Heart right ventricle (tissue), 16 donors: ENCODE measurements around the gene VCAN. TPM values are rescaled to one million over a fixed set of nuclear protein-coding genes. Genes with fewer than 3 reads are reported as not detected.
"Not testable (repeated sequence)": the region's sequence is repeated elsewhere in the genome, so short reads cannot be mapped to it uniquely, and the experiment has no call there.

Source experiments
- ATAC-seq, 8 donors: fragments of 200-7000 bp; cut with Tn5 transposase; one replicate each; pipeline ENCODE4 v1.9.1; 2020; ENCODE audit warnings: mild to moderate bottlenecking in 8 of 8, moderate library complexity in 8 of 8, moderate number of reproducible peaks in 1 of 8
- DNase-seq, 2 donors: peaks; one replicate each; pipeline ENCODE4 v3.0.0-alpha.2; 2020
- H3K27ac ChIP-seq, 10 donors: fragments of 200-600 bp; sonication (generic) in 2 of 10; one replicate each; pipeline versions ENCODE4 v1.5.0 to v1.8.0; 2020 to 2022; ENCODE audit warnings: mild to moderate bottlenecking in 3 of 10
- H3K27me3 ChIP-seq, 7 donors: fragments of 200-600 bp; one replicate each; pipeline ENCODE4 v1.8.0; 2021 to 2022; ENCODE audit warnings: mild to moderate bottlenecking in 2 of 7
- H3K36me3 ChIP-seq, 9 donors: fragments of 200-600 bp; sonication (generic) in 1 of 9; one replicate each; pipeline versions ENCODE4 v1.5.0 to v1.8.0; 2020 to 2022; ENCODE audit warnings: mild to moderate bottlenecking in 2 of 9
- H3K4me1 ChIP-seq, 9 donors: fragments of 200-600 bp; sonication (generic) in 1 of 9; one replicate each; pipeline versions ENCODE4 v1.5.0 to v1.8.0; 2020 to 2022; ENCODE audit warnings: mild to moderate bottlenecking in 4 of 9
- H3K4me3 ChIP-seq, 10 donors: fragments of 200-600 bp; sonication (generic) in 2 of 10; one replicate each; pipeline versions ENCODE4 v1.5.0 to v1.8.0; 2020 to 2022; ENCODE audit warnings: mild to moderate bottlenecking in 7 of 10, moderate library complexity in 2 of 10
- H3K9me3 ChIP-seq, 11 donors: fragments of 200-600 bp in 10 of 11; sonication (generic) in 2 of 11; one replicate each; pipeline versions ENCODE4 v1.5.0 to v1.8.0; 2013 to 2022; ENCODE audit warnings: mild to moderate bottlenecking in 2 of 11, control low read depth in 1 of 11, moderate library complexity in 1 of 11
- WGBS, 2 donors: extraction: QIAGEN DNeasy Blood & Tissue Kit; methylation state at CpG; one replicate each; pipeline ENCODE4 v1.1.7; 2013; ENCODE audit warnings: inconsistent platforms in 1 of 2; 5-methylcytosine and 5-hydroxymethylcytosine counted together
- intact Hi-C, 10 donors: fragments of 100-400 bp; cut with DNase I; formaldehyde crosslinking; loops; one replicate each; pipeline versions ENCODE4 v1.11.1 to v1.14.2; 2022
- polyA plus RNA-seq, 2 donors: library from polyadenylated mRNA; stranded (reverse); fragments of 200-250 nt; gene quantifications; one replicate each; pipeline ENCODE4 v1.2.3, GENCODE V29; 2013
- total RNA-seq, 10 donors: library from RNA; stranded (reverse); fragmentation: NEBNext Ultra II Directional in 3 of 10; extraction: Animal tissue kit (Norgen Biotek cat#: 25700) in 3 of 10; gene quantifications; one replicate each; pipeline versions ENCODE4 v1.2.1 to v1.2.4, GENCODE V29; 2021 to 2023
- TF ChIP-seq, protein P1 (sequence below), 9 donors: fragments of 200-600 bp; sonication (generic) in 2 of 9; IDR thresholded peaks; one replicate each; pipeline versions ENCODE4 v1.5.0 to v1.8.0; 2021 to 2022; ENCODE audit warnings: antibody characterized with exemption in 9 of 9, mild to moderate bottlenecking in 5 of 9, moderate library complexity in 1 of 9
- donor health status: Arrhythmogenic right ventricular cardiomyopathy.
- donor health status: ischemic (EF 13 %, LVEDD 7.1; RV severe dilation, severe dysfunction).
- donor health status: healthy with polysubstance abuse.
- donor health status: DM: no; HTN: yes; CAD: no.
- donor health status: DM: no; HTN: no; CAD: no.
- donor health status: ischemic (EF 25% LVEDD 6.9; RV normal size, moderate dysfunction).
- donor health status: ischemic (EF 25% LVEDD 5.7; RV mildly dilated, moderate dysfunction).
- donor health status: healthy.
- donor health status: DM: yes; HTN: yes; CAD: no.
- donor health status: Ischemic cardiomyopathy.
- donor health status: ischemic (EF 35%, LVEDD 5.7; RV mildly dilated, moderate dysfunction).
- donor health status: nonischemic (EF 11% LVEDD 7.7; RV severe dilation, severe dysfunction).
- donor health status: DM: yes; HTN: yes; CAD: no.
- donor health status: PGD.
- donor health status: ischemic (EF 29% LVEDD 5.4; RV normal size, mild dysfunction).
- donor health status: nonischemic (EF 23%, LVEDD 6.1; RV moderate dilation, normal function).

The VCAN gene
- total and polyA plus RNA-seq, 12 donors = 10.6 to 93.7 (median 26.3) TPM

DNA sequence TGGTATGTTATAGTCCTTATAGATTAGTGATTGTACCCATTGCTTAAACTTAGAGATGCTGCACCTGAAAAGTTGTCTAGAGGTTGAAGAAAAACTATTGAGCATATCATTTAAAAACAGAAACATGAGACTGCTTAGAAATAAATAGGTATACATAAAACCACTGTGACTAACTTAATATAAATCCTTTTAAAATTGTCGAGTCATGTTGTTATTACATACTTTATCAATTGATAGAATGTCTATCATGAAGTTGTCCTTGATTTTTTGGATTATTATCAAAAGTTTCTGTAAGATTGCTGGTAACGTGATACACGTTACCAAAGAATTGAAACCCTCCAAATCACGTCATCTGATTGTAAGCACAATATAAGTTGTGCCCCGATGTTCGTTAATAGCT is 35.3 kb upstream of the VCAN start:
- Histone ChIP-seq H3K27me3 (no peaks in the 10 kb centered on the region), H3K27ac (no peak overlapping the region), H3K4me1 (peaks cover 0 to 6% (median 0%) of the 10 kb centered on the region in 9 donors), H3K4me3 (no peak overlapping the region), H3K9me3 (no peaks in the 10 kb centered on the region), H3K36me3 (no peaks in the 10 kb centered on the region)
- 96% methylated on average over 6 of the region's 6 CpGs for WGBS, 2 donors
- no peak for DNase-seq
- TF ChIP-seq, protein P1, sequence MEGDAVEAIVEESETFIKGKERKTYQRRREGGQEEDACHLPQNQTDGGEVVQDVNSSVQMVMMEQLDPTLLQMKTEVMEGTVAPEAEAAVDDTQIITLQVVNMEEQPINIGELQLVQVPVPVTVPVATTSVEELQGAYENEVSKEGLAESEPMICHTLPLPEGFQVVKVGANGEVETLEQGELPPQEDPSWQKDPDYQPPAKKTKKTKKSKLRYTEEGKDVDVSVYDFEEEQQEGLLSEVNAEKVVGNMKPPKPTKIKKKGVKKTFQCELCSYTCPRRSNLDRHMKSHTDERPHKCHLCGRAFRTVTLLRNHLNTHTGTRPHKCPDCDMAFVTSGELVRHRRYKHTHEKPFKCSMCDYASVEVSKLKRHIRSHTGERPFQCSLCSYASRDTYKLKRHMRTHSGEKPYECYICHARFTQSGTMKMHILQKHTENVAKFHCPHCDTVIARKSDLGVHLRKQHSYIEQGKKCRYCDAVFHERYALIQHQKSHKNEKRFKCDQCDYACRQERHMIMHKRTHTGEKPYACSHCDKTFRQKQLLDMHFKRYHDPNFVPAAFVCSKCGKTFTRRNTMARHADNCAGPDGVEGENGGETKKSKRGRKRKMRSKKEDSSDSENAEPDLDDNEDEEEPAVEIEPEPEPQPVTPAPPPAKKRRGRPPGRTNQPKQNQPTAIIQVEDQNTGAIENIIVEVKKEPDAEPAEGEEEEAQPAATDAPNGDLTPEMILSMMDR (IDR thresholded peaks at IDR 0.05) = no peak
- no peak for ATAC-seq
- intact Hi-C loops = loop anchor here in 4 of 10 donors (10.0 kb wide), 4 partner anchors 361 to 1121 kb away; partner anchors contain the start of genes TMEM167A (in 1 of the 4) and XRCC4 (in 1 of the 4)

DNA sequence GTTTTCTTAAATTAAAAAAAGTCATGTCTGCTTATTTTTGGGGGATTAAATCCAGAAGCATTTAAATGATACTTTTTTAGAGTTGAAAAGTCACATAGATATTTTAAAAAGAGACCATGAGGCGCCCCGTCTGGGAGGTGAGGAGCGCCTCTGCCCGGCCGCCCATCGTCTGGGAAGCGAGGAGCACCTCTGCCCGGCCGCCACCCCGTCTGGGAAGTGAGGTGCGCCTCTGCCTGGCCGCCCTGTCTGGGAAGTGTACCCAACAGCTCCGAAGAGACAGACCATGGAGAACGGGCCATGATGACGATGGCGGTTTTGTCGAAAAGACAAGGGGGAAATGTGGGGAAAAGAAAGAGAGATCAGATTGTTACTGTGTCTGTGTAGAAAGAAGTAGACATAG is 33.8 kb upstream of the VCAN start:
- not testable (repeated sequence) for H3K4me3 ChIP-seq, DNase-seq, H3K9me3 ChIP-seq, H3K27ac ChIP-seq, H3K36me3 ChIP-seq, H3K4me1 ChIP-seq, H3K27me3 ChIP-seq, ATAC-seq
- intact Hi-C loops = loop anchor here in 4 of 10 donors (10.0 kb wide), 4 partner anchors 363 to 1123 kb away; partner anchors contain the start of genes TMEM167A (in 1 of the 4) and XRCC4 (in 1 of the 4)
- 98% methylated on average over 17 of the region's 17 CpGs for WGBS, 2 donors

DNA sequence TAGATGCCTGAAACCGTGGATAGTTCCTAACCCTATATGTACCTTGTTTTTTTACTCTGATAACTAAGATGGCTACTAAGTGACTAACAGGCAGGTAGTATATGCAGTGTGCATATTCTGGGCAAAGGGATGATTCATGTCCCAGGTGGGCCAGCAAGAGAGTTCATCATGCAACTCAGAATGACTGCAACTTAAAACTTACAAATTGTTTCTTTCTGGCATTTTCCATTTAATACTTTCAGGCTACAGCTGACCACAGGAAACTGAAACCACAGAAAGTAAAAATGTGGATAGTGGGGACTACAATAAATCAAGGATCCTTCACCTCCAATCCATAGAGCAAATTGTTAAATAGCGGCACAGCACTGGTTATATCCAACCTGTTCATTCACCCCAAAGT is 30.7 kb upstream of the VCAN start:
- no peak for ATAC-seq
- H3K9me3 ChIP-seq = no peaks in the 10 kb centered on the region
- DNase-seq = no peak
- no peaks in the 10 kb centered on the region for H3K36me3 ChIP-seq
- H3K4me3 ChIP-seq = no peak overlapping the region
- intact Hi-C loops = no loop called here
- TF ChIP-seq, protein P1 (IDR thresholded peaks at IDR 0.05) = no peak
- no peak overlapping the region for H3K27ac ChIP-seq
- no peaks in the 10 kb centered on the region for H3K4me1 ChIP-seq
- no peaks in the 10 kb centered on the region for H3K27me3 ChIP-seq
- WGBS, 2 donors = 90 to 94% methylated on average over 2 of the region's 2 CpGs

DNA sequence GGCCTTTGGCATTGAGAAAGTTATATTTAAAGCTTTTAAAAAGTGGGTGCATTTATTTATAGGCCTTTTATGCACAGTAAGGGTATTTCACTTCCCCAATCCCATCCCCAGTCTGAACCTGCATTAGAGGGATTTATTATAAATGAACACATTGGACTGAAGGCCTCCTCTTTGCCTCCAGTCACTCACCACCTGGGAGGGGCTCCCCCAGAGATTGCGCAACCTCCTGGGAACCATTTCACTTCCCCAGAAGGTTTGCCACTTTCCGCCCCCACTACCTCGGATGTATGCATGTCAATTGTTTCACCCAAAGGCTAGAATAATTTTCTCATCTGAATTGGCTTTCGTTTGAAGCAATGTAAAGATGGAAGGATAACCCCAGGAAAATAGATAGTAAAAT is 29.8 kb upstream of the VCAN start:
- intact Hi-C loops = no loop called here
- DNase-seq = no peak
- no peak for ATAC-seq

DNA sequence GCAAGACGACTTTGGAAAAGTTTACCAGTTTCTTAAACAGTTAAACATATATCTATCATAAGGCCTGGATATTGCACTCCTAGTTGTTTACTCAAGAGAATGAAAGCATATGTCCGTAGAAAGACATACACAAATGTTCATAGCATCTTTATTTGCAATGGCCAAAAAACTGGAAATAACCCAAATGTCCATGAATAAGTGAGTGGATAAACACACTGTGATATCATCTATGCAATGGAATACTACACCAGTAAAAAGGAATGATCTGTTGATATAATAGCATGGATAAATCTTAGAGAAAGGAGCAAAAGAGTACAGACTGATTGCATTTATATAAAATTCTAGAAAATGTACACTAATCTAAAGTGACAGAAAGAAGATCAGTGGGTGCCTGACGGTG is 28.0 kb upstream of the VCAN start:
- Histone ChIP-seq H3K4me1 (peaks cover 0 to 8% (median 0%) of the 10 kb centered on the region in 9 donors), H3K4me3 (no peak overlapping the region), H3K9me3 (no peaks in the 10 kb centered on the region), H3K27me3 (no peaks in the 10 kb centered on the region), H3K36me3 (no peaks in the 10 kb centered on the region), H3K27ac (no peak overlapping the region)
- DNase-seq (no peak), ATAC-seq (no peak)
- WGBS, 2 donors = 90 to 95% methylated on average over 3 of the region's 3 CpGs
- TF ChIP-seq, protein P1 (IDR thresholded peaks at IDR 0.05) = no peak
- intact Hi-C loops = no loop called here

More for the DNA sequence above, 29.8 kb upstream of the VCAN start:
- Histone ChIP-seq H3K4me3 (no peak overlapping the region), H3K27ac (no peak overlapping the region), H3K36me3 (no peaks in the 10 kb centered on the region), H3K27me3 (no peaks in the 10 kb centered on the region), H3K4me1 (peaks cover 0 to 6% (median 0%) of the 10 kb centered on the region in 9 donors), H3K9me3 (no peaks in the 10 kb centered on the region)
- TF ChIP-seq, protein P1 (IDR thresholded peaks at IDR 0.05) = no peak
- 89 to 90% methylated on average over 4 of the region's 4 CpGs for WGBS, 2 donors
